ENCODE measurements around the gene MYBPC2.
A peak's percentile ranks its signal among the peaks of the same experiment; 100 is the strongest.

DNA sequence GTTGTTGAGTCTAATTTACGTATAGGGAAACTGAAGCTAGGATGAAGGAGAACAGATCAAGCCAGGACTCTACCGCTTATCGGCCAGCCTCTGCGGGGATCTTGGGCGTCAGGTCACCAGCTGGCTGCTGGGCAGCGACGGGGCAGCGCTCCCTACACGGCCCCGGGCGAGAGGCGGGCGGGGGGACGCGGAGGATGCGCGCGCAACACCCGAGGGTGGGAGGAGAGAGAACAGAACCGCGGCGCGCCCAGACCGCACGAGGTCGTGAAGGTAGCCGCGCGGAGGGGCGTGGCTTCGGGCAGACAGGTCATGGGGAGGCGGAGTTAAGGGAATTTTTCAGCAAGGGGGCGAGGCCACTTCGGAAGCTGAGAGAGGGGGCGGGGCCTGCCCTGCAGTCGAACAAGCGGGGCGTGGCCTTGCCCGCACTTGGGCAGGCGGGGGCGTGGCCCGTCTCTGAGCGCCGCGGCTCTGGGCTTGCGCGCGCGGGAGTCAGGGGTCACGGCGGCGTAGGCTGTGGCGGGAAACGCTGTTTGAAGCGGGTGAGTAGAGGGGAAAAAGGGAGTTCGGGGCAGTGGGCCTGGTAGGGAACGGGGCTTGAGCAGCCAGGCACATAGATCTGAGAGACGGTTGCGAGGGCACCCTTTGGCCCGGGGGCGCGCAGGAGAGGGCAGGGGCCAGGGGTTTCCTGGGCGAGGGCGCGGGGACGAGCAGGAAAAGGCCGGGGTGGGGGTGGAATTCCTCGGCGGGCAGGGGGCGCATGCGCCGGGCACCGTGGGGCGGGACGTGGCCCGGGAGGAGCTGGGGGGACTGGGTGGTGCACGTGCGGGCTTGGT lies 48.6 kb upstream of the MYBPC2 start, which contains the start of gene POLD1:
- TF ChIP-seq, protein P1, sequence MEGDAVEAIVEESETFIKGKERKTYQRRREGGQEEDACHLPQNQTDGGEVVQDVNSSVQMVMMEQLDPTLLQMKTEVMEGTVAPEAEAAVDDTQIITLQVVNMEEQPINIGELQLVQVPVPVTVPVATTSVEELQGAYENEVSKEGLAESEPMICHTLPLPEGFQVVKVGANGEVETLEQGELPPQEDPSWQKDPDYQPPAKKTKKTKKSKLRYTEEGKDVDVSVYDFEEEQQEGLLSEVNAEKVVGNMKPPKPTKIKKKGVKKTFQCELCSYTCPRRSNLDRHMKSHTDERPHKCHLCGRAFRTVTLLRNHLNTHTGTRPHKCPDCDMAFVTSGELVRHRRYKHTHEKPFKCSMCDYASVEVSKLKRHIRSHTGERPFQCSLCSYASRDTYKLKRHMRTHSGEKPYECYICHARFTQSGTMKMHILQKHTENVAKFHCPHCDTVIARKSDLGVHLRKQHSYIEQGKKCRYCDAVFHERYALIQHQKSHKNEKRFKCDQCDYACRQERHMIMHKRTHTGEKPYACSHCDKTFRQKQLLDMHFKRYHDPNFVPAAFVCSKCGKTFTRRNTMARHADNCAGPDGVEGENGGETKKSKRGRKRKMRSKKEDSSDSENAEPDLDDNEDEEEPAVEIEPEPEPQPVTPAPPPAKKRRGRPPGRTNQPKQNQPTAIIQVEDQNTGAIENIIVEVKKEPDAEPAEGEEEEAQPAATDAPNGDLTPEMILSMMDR (IDR thresholded peaks at IDR 0.05) = no peak
- peak; percentile 88 for TF ChIP-seq POLR2AphosphoS5 (IDR thresholded peaks at IDR 0.05; ENCODE audit: low read depth, low read length)
